ENCODE data around the gene MYH8. TPM values are rescaled to one million over a fixed set of nuclear protein-coding genes. Genes with fewer than 3 reads are reported as not detected.

Gene MYH8
- total and polyA plus RNA-seq, 10 donors: 0.02 to 0.54 (median 0.15) TPM; not detected in 1

DNA sequence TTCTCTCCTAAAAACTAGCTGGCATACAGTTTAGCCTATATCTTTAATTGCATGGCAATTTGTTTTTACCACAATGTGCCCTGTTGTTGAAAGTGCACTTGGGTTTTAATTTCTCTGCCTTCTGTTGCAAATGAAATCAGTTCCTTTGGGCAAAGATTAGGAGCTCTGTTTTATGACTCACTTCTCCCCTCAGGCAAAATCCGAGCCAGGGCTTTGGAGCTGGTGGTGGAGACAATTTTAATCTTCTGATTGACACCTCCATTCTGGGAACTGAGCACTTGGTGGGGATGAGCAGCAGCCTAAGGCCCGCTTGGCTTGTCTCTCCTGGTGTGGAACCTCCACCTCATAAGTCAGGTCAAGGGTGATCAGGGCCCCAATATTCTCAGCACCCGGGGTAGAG is 13.3 kb upstream of the MYH8 start:
- DNase-seq: no peak
- peaks cover 0 to 8% (median 0%) of the 10 kb centered on the region in 7 donors for H3K27me3 ChIP-seq (replicated peaks in 1 of 7)
- TF ChIP-seq POLR2AphosphoS5 (IDR thresholded peaks at IDR 0.05) (no peak), POLR2A (IDR thresholded peaks at IDR 0.05) (no peak)
- TF ChIP-seq, protein P1, sequence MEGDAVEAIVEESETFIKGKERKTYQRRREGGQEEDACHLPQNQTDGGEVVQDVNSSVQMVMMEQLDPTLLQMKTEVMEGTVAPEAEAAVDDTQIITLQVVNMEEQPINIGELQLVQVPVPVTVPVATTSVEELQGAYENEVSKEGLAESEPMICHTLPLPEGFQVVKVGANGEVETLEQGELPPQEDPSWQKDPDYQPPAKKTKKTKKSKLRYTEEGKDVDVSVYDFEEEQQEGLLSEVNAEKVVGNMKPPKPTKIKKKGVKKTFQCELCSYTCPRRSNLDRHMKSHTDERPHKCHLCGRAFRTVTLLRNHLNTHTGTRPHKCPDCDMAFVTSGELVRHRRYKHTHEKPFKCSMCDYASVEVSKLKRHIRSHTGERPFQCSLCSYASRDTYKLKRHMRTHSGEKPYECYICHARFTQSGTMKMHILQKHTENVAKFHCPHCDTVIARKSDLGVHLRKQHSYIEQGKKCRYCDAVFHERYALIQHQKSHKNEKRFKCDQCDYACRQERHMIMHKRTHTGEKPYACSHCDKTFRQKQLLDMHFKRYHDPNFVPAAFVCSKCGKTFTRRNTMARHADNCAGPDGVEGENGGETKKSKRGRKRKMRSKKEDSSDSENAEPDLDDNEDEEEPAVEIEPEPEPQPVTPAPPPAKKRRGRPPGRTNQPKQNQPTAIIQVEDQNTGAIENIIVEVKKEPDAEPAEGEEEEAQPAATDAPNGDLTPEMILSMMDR (IDR thresholded peaks at IDR 0.05 in 8 of 11, conservative IDR thresholded peaks at IDR 0.05 in 3 of 11): no peak
- H3K27ac ChIP-seq: no peak overlapping the region
- no peaks in the 10 kb centered on the region for H3K4me1 ChIP-seq
- intact Hi-C loops (cut with DNase I; ENCODE audit: low total_unique reads): no loop called here
- peaks cover 0 to 16% (median 7%) of the 10 kb centered on the region in 8 donors for H3K9me3 ChIP-seq
- H3K36me3 ChIP-seq: no peaks in the 10 kb centered on the region
- 59 to 87% (median 76%) methylated on average over 3 of the region's 3 CpGs for WGBS, 5 donors
- H3K4me3 ChIP-seq: no peak overlapping the region

DNA sequence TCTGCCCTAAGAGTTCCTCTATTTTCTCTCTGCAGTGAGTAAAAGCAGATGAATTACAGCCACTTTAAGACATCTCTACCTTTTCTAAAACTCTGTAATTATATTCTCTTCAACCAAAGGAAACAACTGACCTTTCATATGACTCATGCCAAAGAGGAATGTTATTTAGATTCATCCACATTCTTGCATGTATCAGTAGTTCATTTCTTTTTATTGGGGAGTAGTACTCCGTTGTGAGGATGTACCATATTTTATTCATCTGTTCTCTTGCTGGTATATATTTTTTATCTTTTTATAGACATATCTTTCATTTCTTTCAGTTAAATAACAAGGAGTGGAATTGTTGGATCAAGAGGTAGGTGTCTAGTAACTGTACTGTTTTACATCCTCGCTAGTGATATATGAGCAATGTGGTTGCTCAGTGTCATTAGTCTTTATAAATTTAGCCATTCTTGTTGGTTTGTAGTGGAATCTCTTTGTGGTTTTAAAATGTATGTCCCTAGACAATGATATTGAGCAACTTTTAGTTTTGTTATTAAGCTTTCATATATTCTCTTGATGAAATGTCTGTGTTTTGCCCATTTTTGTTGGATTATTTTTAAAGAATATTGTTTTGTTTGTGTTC is 7.8 kb upstream of the MYH8 start:
- Histone ChIP-seq H3K9me3 (peaks cover 0 to 12% (median 7%) of the 10 kb centered on the region in 8 donors), H3K27me3 (replicated peaks in 1 of 7) (peaks cover 0 to 3% (median 0%) of the 10 kb centered on the region in 7 donors), H3K4me3 (no peak overlapping the region), H3K27ac (no peak overlapping the region), H3K4me1 (no peaks in the 10 kb centered on the region), H3K36me3 (no peaks in the 10 kb centered on the region)
- TF ChIP-seq POLR2AphosphoS5 (IDR thresholded peaks at IDR 0.05) (no peak), POLR2A (IDR thresholded peaks at IDR 0.05) (no peak)
- TF ChIP-seq, protein P1 (IDR thresholded peaks at IDR 0.05 in 8 of 11, conservative IDR thresholded peaks at IDR 0.05 in 3 of 11): no peak
- 71 to 82% (median 77%) methylated on average over 2 of the region's 2 CpGs for WGBS, 5 donors
- intact Hi-C loops (cut with DNase I; ENCODE audit: low total_unique reads): no loop called here
- DNase-seq: no peak

DNA sequence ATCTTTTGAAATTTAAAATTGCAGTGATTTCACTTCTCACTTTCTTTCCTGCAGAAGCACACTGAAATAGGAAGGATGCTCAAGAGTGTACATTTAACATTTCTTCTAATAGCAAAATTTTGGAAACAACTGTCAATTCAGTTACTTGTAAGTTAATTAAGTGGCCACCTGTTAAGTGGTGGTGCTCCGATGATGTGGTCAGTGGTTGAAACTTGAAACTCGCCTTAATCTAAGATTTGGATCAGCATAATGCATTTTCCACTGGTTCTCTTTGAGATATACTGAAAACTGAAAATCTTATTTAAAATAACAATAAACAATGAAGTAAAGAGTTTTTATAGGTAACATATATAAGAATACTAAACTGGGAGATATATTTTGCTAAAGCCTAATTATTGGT is 7.0 kb upstream of the MYH8 start:
- Histone ChIP-seq H3K27me3 (replicated peaks in 1 of 7) (no peaks in the 10 kb centered on the region), H3K4me3 (no peak overlapping the region), H3K27ac (no peak overlapping the region), H3K9me3 (peaks cover 0 to 12% (median 7%) of the 10 kb centered on the region in 8 donors), H3K36me3 (no peaks in the 10 kb centered on the region), H3K4me1 (no peaks in the 10 kb centered on the region)
- 70 to 90% (median 85%) methylated on average over 2 of the region's 2 CpGs for WGBS, 5 donors
- DNase-seq: no peak
- intact Hi-C loops (cut with DNase I; ENCODE audit: low total_unique reads): no loop called here
- TF ChIP-seq, protein P1 (IDR thresholded peaks at IDR 0.05 in 8 of 11, conservative IDR thresholded peaks at IDR 0.05 in 3 of 11): no peak
- TF ChIP-seq POLR2A (IDR thresholded peaks at IDR 0.05) (no peak), POLR2AphosphoS5 (IDR thresholded peaks at IDR 0.05) (no peak)

DNA sequence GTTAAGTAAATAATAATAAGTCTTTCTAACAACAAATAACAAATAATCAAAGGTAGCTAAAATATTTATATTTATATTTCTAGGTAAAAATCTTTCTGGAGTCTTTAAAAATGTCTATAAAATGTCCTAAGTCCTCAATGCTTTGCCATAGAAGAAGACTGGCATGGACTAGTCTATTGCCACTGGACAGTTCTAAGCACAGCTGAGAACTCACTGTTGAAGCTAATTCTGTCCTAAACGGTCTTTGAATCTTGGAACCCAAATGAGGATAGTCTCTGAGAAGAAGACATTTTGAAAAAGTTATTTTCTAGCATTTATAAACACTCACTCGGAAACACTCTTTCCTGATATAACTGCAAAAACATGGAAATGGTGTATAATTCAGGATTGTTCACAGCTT is 539 bp downstream of the MYH8 start:
- intact Hi-C loops (cut with DNase I; ENCODE audit: low total_unique reads): no loop called here
- H3K36me3 ChIP-seq: no peaks in the 10 kb centered on the region
- 75 to 85% (median 76%) methylated on average over 2 of the region's 2 CpGs for WGBS, 5 donors
- no peak overlapping the region for H3K27ac ChIP-seq
- H3K27me3 ChIP-seq (replicated peaks in 1 of 7): no peaks in the 10 kb centered on the region
- H3K4me3 ChIP-seq: no peak overlapping the region
- no peaks in the 10 kb centered on the region for H3K4me1 ChIP-seq
- no peaks in the 10 kb centered on the region for H3K9me3 ChIP-seq
- DNase-seq: no peak
- TF ChIP-seq, protein P1 (IDR thresholded peaks at IDR 0.05 in 8 of 11, conservative IDR thresholded peaks at IDR 0.05 in 3 of 11): no peak
- TF ChIP-seq POLR2AphosphoS5 (IDR thresholded peaks at IDR 0.05) (no peak), POLR2A (IDR thresholded peaks at IDR 0.05) (no peak)

Data from spleen (tissue), 11 donors.